ENCODE data around the gene RBAK.

Gene RBAK

DNA sequence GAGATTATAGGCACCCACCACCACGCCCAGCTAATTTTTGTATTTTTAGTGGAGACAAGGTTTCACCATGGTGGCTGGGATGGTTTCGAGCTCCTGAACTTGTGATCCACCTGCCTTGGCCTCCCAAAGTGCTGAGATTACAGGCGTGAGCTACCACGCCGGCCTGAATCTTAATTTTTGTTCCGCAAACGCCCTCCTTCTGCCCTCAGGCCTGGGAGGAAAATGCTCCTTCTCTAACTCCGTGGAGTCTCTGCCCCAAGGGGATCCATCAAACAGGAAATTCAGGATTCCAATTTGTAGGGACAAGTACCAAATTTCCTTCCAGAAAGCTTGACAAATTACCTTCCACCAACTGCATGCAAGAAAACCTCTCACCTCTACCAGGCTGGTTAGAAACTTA lies 43.2 kb downstream of the RBAK start:
- no peak overlapping the region for H3K27ac ChIP-seq
- H3K9me3 ChIP-seq (ENCODE audit: low read depth, low read length): peaks cover 3% of the 10 kb centered on the region; the same call in 1 of the 2 replicates
- no peaks in the 10 kb centered on the region for H3K36me3 ChIP-seq (ENCODE audit: insufficient read depth, low read length)
- H3K4me3 ChIP-seq: no peak overlapping the region
- no peak for DNase-seq (ENCODE audit: low read depth, low spot score)
- TF ChIP-seq EZH2 (IDR thresholded peaks at IDR 0.05): no peak
- TF ChIP-seq POLR2AphosphoS5 (IDR thresholded peaks at IDR 0.05; ENCODE audit: borderline replicate concordance, low read depth, low read length): no peak
- TF ChIP-seq FOXP2 (optimal IDR thresholded peaks at IDR 0.05; ENCODE audit: control extremely low read depth, extremely low read length, insufficient read depth): no peak
- H3K9ac ChIP-seq (ENCODE audit: insufficient read length): no peak overlapping the region

DNA sequence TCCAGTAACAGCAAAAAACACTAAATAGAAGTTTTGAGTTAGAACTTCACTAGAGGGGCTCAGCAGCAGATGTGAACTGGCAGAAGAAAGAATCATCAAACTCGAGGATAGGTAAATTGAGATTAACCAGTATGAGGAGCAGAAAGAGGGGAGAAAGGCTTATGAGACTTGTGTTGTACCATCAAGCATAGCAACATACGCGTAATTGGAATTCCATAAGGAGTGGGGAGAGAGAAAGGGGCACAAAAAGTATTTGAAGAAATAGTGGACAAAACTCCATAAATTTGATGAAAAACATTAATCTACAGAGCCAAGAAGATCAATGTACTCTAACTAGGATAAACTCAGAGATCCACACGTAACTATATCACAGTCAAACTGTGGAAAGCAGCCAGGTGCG lies 48.3 kb downstream of the RBAK start:
- no peaks in the 10 kb centered on the region for H3K36me3 ChIP-seq (ENCODE audit: insufficient read depth, low read length)
- H3K4me3 ChIP-seq: no peak overlapping the region
- DNase-seq (ENCODE audit: low read depth, low spot score): no peak
- H3K27ac ChIP-seq: no peak overlapping the region
- H3K9me3 ChIP-seq (ENCODE audit: low read depth, low read length): peaks cover 7% of the 10 kb centered on the region; the same call in 1 of the 2 replicates
- no peak overlapping the region for H3K9ac ChIP-seq (ENCODE audit: insufficient read length)
- TF ChIP-seq EZH2 (IDR thresholded peaks at IDR 0.05) (no peak), FOXP2 (optimal IDR thresholded peaks at IDR 0.05; ENCODE audit: control extremely low read depth, extremely low read length, insufficient read depth) (no peak), POLR2AphosphoS5 (IDR thresholded peaks at IDR 0.05; ENCODE audit: borderline replicate concordance, low read depth, low read length) (no peak)

- TF ChIP-seq FOXP2 (optimal IDR thresholded peaks at IDR 0.05; ENCODE audit: control extremely low read depth, extremely low read length, insufficient read depth) (no peak), POLR2AphosphoS5 (IDR thresholded peaks at IDR 0.05; ENCODE audit: borderline replicate concordance, low read depth, low read length) (no peak), EZH2 (IDR thresholded peaks at IDR 0.05) (no peak)
- Histone ChIP-seq H3K27ac (no peak overlapping the region), H3K4me3 (no peak overlapping the region), H3K9ac (ENCODE audit: insufficient read length) (no peak overlapping the region), H3K36me3 (ENCODE audit: insufficient read depth, low read length) (no peaks in the 10 kb centered on the region), H3K9me3 (ENCODE audit: low read depth, low read length) (peaks cover 7% of the 10 kb centered on the region; the same call in 1 of the 2 replicates)
- DNase-seq (ENCODE audit: low read depth, low spot score): no peak
Observed at GRCh38 chr7:5094641-5095040, 49.0 kb downstream of the RBAK start.

DNA sequence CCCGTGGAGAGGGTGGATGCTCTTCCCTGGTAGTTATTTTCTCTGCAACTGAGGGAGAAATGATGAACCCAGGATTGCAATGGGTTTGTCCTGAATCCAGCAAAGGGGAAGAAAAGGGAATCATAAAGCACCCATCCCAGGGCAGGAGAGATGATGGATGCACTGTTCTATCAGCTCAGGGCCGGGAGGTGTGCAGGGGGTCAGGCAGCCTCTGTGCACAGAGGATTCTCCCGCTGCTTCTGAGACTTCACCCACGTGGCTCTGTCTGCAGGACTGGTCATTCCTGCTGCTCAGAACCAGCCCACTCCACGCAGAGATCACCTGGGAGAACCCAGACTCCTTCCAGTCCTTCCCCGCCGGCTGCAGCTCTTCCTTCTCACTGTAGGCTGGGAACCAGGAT lies 70.7 kb downstream of the RBAK start:
- H3K9me3 ChIP-seq (ENCODE audit: low read depth, low read length): no peaks in the 10 kb centered on the region
- no peak overlapping the region for H3K27ac ChIP-seq
- H3K36me3 ChIP-seq (ENCODE audit: insufficient read depth, low read length): no peaks in the 10 kb centered on the region
- no peak for DNase-seq (ENCODE audit: low read depth, low spot score)
- no peak overlapping the region for H3K9ac ChIP-seq (ENCODE audit: insufficient read length)
- no peak overlapping the region for H3K4me3 ChIP-seq
- TF ChIP-seq POLR2AphosphoS5 (IDR thresholded peaks at IDR 0.05; ENCODE audit: borderline replicate concordance, low read depth, low read length) (no peak), FOXP2 (optimal IDR thresholded peaks at IDR 0.05; ENCODE audit: control extremely low read depth, extremely low read length, insufficient read depth) (no peak), EZH2 (IDR thresholded peaks at IDR 0.05) (no peak)

DNA sequence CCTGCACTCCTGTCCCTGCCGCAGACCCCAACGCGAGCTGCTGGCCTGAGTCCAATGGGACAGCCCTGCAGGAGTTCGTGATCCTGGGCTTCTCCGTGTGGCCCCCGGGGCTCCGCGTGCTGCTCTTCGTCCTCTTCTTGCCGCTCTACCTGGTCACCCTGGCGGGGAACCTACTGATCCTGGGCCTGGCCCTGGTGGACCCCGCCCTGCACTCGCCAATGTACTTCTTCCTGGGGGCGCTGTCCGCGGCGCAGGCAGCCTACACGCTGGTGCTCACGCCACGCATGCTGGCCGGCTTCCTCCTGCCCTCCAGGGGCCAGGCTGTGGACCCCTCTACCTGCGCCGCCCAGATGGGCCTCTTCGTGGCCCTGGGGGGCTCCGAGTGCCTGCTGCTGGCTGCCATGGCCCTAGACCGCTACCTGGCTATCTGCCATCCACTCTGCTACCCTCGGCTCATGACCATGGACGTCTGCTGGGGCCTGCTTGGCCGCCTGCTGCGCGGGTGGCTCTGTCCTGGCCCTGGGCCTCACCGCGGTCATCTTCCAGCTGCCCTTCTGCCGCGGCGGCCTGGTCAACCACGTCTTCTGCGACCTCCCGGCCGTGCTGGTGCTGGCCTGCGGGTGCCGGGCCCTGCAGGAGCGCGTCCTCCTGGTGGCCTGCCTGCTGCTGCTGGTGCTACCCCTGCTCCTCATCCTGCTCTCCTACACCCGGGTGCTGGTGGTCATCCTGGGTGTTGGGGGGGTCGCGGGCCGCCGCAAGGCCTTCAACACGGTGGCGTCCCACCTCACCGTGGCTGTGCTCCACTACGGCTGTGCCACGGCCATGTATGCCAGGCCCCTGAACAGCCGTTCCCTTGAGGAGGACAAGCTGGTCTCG lies 71.7 kb downstream of the RBAK start:
- H3K36me3 ChIP-seq (ENCODE audit: insufficient read depth, low read length): no peaks in the 10 kb centered on the region
- H3K9me3 ChIP-seq (ENCODE audit: low read depth, low read length): no peaks in the 10 kb centered on the region
- H3K9ac ChIP-seq (ENCODE audit: insufficient read length): no peak overlapping the region
- H3K4me3 ChIP-seq: no peak overlapping the region
- TF ChIP-seq FOXP2 (optimal IDR thresholded peaks at IDR 0.05; ENCODE audit: control extremely low read depth, extremely low read length, insufficient read depth) (no peak), EZH2 (IDR thresholded peaks at IDR 0.05) (no peak), POLR2AphosphoS5 (IDR thresholded peaks at IDR 0.05; ENCODE audit: borderline replicate concordance, low read depth, low read length) (no peak)
- no peak for DNase-seq (ENCODE audit: low read depth, low spot score)
- H3K27ac ChIP-seq: no peak overlapping the region

All from SK-N-MC (cell line).